GM18505 (cell line): ENCODE measurements around the gene BAZ2B.
A peak's percentile ranks its signal among the peaks of the same experiment; 100 is the strongest.
"Not testable (repeated sequence)": the region's sequence is repeated elsewhere in the genome, so short reads cannot be mapped to it uniquely, and the experiment has no call there.

ENCODE experiments used
- ATAC-seq: cut with Tn5 transposase; IDR thresholded peaks from one replicate; pipeline ENCODE4 v1.9.1; 2021; ENCODE audit not compliant: unreplicated experiment
- POLR2A ChIP-seq: IDR thresholded peaks from 4 replicates; pipeline ENCODE4 v1.6.1; 2011; ENCODE audit warnings: borderline replicate concordance; ENCODE audit not compliant: insufficient read depth, insufficient read length; ENCODE audit errors: extremely low read depth

BAZ2B gene

DNA sequence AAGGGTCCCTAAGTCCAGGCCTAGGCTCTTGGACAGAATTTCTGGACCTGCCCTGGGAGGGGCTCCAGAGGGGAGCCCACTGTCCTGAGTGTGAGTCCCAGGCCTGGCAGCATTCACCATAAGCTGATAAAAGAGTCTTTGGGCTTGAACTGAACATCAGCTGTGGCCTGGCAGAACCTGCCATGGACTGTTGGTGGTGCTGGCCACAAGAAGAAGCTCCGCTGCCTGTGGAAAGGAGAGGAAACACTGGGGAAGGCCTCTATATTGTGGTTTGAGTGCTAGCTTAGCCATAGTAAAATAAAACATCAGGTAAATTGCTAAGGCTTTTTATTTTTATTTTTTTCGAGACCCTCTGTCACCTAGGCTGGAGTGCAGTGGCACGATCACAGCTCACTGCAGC, 20.9 kb upstream of the BAZ2B start:
- no peak for TF ChIP-seq POLR2A

DNA sequence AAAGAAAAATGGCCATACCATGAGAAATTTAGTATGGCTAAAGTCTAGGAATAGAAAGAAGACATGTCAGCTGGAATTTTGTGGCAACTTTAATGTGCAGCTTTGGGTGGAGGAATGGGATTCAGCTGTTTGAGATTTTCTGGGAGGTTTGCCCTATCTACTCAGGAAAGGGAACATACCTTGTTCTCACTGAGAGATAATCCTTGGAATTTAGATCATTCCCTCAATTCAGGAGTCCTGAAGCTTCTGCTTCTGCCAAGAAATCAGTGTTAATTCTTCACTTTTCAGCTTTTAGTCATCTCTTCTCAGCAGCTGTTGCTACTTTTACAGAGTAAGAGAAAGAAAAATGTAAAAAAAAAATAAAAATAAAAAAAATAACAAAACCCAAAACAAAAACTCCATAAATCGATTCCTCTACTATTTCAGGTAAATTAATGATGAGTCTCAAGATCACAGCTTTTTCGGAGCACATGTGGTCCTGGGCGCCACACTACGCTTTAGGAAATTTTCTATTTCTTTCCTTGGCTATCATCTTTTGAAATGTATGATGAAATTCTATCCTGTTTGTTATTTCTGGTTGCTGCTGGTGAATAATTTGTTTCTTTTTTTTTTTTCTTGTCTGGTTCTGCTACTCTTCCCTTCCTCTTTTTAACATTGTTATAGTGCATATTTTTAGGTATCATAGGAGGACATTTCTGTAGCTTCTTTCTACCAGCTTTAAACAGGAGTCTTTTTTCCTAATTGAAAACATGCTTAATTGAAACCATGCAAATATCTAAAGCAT, 18.9 kb upstream of the BAZ2B start:
- ATAC-seq: no peak
- no peak for TF ChIP-seq POLR2A

More for the DNA sequence above, 20.9 kb upstream of the BAZ2B start:
- no peak for ATAC-seq

DNA sequence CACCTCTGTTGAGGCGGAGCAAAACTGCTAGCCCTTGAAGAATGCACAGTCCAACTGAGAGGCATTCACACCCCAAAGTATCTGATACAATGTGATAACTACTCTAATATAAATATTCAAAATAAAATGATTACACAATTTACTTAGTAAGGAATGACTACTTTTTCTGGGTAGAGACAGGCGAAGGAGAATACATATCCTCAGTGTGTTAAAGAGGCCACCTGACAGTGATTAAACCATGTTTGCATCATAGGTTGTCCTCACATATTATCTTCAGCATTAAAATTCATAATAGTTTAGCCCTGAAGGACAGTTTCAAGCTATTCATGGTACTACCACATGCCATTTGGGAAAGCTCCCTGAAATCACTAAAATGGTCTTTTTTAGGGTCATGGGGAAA, 16.9 kb upstream of the BAZ2B start:
- no peak for TF ChIP-seq POLR2A
- no peak for ATAC-seq

DNA sequence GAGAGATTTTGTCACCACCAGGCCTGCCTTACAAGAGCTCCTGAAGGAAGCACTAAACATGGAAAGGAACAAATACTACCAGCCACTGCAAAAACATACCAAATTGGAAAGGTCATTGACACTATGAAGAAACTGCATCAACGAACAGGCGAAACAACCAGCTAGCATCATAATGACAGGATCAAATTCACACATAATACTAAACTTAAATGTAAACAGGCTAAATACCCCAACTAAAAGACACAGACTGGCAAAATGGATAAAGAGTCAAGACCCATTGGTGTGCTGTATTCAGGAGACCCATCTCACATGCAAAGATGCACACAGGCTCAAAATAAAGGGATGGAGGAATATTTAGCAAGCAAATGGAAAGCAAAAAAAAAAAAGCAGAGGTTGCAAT, 9.3 kb upstream of the BAZ2B start:
- ATAC-seq: not testable (repeated sequence)

DNA sequence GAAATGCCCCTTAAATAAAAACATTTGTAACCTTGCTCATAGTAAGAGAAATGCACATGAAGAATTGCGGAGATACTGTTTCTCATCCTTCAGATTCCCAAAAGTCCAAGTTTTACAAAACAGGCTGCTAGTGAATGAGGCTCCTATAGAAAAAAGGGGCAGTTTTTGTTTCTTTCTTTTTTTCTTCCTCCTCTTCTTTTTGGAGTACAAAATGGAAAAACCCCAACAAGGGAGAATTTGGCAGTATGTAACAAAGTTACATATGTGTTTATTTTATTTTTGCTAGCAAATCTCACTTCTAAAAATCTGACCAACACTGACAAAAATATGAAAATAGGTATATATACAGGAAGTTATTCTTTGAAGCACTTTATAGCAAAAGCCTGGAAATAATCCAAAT, 7.1 kb upstream of the BAZ2B start:
- ATAC-seq: no peak
- no peak for TF ChIP-seq POLR2A

DNA sequence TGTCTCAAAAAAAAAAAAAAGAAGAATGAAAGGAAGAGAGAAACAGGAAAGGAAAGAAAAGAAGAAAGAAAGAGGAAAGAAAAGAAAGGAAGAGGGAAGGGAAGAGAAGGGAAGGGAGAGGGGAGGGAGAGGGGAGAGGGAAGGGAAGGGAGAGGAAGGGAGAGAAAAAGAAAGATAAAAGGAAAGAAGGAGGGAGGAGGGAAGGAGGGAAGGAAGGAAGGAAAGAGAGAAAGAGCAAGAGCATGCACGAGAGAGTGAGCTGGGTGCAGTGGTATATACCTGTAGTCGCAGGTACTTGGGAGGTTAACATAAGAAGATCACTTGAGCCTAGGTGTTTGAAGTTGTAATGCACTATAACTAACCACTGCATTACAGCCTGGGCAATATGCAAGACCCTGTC, 6.6 kb upstream of the BAZ2B start:
- ATAC-seq: no peak
- no peak for TF ChIP-seq POLR2A

DNA sequence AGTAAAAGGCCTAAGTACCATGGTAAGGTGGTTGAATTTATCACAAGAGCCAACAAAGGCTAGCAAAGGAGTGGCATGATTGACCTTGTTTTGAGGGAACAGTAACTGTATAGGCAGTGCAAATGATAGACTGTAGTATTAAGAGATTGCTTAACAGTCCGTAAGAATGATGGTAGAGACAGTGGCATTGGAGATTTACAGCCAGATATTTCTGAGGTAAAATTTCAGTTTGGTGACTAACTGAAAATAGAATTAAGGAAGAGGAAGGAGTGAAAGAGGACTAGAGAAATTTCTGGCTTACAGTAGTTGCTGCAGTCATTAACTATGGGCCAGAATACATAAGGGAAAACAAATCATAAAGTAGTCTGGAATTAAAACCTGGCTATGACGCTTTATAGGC, 4.4 kb upstream of the BAZ2B start:
- no peak for TF ChIP-seq POLR2A
- no peak for ATAC-seq

DNA sequence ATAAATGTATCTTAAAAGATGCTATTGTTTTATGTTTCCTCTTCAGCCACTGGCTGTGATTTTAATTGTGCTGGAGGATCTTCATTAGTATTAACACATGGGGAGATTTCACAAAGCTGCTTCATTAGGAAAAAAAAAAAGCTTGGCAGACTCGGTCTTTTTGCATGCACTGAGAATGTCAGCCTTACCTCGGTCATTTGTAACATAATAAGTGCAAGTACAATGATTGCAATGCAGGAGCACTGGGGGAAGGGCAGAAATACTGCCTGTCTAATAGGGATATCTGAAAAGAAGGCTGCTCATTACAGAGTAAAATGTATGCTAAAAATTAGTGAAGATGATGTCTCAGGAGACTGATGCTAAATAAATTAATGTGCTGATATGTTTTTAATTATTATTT, 1.3 kb upstream of the BAZ2B start:
- no peak for TF ChIP-seq POLR2A
- ATAC-seq: no peak

DNA sequence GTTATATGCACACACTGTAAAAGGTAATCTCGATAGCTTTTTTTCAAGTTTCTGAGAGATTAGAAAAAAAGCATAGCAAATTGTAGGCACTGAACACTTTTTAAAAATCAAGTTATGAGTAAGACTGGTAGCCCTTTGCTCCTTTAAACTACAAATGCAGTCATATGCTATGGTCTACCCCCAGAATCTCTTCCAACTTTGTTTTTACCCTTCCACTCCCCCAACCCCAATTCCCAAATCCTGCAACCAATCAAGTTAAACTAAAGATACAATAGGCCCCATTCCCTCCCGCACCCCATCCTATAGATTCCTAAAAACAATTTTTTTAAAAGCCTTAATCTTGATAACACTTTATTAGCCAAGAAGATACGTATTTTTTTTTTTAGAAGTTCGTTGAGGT, 752 bp upstream of the BAZ2B start:
- ATAC-seq: no peak
- TF ChIP-seq POLR2A: no peak

DNA sequence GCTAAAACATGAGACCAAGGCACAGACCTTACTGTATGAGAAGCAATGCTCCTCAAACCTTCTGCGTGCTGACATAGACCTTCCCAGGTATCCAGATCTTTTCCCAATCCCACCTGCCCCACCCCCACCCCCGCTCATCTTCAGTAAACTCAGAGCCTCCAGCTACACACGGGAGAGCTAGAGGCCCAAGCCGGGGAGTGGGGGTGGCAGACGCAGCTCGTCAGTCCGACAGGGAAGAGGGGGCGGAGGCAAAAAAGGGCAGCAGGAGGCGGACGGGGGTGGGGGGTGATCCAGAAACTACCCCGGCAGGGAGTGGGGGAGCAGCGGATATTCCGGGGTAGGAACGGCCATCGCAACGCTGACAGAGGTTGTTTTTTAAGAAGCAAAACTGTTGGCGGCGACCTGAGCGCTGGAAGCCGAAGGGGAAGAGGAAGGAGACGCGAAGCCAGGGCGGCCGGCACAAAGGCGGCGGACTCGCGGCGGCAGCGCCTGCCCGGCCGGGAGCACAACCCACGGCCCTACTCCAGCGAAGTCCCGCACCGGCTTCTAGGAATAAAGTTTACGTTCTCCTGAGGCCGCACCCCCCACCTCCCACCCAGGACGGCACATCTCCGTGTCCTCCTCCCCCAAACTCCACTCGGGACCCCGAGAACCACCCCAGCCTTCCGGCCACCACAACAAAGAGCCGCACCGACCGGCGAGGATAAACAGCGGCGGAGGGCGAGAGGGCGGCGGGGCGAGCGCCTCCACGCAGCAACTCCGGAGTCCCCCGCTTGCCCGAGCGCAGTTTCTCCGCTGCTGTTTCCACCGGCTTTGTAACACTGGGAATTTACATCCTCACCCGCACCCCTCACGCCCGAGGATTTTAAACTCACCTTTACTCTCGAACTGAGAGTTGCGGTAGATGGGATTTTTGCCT, 722 bp downstream of the BAZ2B start:
- peak; percentile 57 for TF ChIP-seq POLR2A
- ATAC-seq: peak; percentile 69

DNA sequence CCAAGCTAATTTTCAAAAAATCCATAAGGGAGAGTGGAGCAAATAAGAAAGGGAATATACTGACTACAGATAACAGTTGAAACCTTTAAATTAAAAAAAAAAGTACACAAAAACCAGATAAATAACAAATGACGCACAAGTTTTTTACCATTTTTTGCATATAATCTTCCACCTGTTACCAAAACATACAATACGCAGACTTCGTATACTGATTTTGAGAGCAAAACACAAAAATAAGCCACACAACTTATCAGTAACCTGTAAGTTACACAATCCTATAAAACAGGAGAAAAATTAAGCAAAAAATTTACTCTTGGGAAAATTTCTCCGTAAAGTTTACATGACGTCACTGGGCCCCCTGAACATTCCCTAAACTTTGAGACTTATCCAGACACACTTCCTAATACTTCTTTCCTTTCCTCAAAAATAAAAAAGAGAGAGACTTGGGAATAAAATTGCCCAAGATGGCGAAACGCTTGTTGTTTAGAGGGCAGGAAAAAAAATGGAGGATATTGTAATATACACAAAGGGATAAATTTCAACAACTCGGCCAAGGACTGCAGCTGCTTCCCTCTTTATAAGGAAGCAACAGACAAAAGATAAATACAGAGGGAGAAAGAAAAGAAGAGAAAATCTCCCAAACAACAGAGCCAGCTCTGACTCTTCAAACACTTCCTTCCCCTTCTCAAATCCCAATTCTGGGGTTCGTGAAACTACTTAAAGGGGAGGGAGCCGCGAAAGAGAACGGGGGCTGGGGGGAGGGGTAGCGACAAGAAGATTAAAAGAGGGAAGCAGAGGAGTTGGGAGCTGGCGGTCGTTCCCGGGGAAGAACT, 1.6 kb downstream of the BAZ2B start:
- ATAC-seq: no peak
- no peak for TF ChIP-seq POLR2A

DNA sequence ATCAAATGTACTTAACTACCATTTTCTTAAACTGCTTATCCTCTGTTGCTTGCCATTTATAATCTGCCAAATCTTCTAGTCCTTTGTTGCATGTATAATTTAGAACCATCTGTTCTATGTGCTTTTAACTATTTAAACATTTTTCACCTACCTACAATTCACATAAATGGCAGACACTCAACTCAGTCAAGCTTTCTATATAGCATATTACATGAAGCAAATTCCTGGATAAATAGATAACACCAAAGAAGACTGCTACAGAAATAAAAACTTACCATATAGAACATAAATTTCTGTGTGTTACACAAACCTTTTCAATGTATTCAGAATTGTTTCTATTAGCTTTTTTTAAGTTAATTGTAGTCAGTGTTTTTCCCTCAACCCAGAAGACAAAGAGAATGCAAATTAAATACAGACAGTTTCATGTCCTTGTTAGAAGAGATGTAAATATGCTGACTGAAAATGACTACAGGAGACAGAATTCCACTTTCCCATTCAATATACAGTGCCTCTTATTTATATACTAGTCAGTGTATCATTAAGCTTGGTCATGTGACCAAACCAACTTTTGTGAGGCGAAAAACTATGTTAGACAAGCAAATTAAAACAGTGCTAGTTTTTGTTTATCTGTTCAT, 2.6 kb downstream of the BAZ2B start:
- no peak for TF ChIP-seq POLR2A
- no peak for ATAC-seq

DNA sequence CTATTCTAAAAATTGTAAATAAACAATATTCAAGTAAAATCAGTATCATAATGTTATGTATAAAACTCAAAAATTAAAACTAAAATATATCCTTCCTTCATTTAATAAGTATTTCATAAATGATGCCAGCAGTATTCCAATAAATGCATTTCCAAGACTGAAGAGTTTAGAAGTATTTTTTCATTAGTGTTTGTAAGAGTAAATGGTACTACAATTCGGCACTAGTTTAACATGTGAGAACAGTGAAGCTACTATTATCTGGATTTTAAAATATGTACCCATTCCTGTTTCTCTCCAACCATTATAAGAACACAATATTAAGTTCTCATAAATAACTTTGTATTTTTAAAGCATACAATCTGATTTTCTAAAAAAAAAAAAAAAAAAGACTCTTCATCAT, 3.3 kb downstream of the BAZ2B start:
- no peak for ATAC-seq
- no peak for TF ChIP-seq POLR2A
